Measurements from ENCODE around the gene LSM11.

The LSM11 gene

DNA sequence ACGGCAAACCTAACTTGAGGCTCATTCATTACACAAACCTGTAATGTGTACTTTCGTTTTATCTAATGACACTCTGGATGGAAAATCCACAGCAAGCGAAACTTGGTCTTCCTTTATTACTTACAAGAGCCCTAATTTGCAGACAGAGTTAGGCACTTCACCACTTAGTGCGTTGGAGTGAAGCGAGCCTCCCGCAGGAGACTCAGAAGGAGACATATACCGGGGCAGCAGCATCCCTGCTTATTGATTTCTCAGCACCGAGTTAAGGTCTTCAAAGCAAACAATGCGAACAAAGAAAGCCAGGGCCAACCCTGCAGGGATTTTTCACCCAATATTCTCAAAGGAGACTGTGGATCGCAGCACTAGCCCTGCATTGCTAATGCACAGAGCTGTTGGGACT lies 28.6 kb downstream of the LSM11 start:
- no peak for DNase-seq (ENCODE audit: low read depth)

- DNase-seq (ENCODE audit: low read depth), result no peak
Observed at GRCh38 chr5:157778121-157778805, 34.8 kb downstream of the LSM11 start.

GRCh38 chr5:157779221-157779620 lies 35.7 kb downstream of the LSM11 start:
- no peak for DNase-seq (ENCODE audit: low read depth)

DNA sequence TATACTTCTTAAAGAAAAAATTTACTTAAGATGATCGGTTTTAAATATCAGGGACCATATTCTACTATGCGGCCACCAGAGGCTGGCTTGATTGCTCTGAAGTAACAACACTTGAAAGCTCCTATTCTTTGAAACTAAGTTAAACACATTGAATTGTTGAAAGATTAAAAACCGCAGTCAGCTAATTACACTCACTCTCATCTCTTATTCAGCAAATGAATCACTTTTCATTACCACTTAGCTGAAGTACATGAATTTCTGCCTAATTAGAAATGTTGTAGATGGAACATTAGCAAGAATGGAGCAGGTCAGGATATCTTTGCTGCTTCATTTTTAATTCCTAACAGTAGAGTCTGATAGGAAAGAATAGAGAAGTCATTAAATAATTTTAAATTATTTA lies 42.3 kb downstream of the LSM11 start:
- no peak for DNase-seq (ENCODE audit: low read depth)

DNA sequence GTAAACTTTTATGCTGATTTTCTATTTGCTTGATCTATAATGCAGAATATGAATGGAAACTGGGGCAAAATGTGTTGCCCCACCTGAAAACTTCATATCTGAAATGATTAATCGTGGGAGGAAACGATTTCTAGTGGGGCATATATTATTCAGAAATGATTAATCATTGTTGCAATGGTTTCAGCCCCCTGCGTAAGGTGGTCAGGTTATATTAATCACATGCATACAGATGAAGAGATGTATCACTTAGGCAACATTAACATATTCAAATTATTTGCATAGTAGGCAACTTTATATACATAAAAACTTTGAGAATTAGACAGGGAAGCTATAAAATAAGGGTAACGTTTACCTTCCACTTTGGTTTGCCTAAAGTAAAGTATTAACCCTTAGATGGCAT lies 49.8 kb downstream of the LSM11 start:
- no peak for DNase-seq (ENCODE audit: low read depth)

GRCh38 chr5:157799578-157799977 lies 56.1 kb downstream of the LSM11 start:
- DNase-seq (ENCODE audit: low read depth), result no peak

GRCh38 chr5:157800137-157800536 lies 56.6 kb downstream of the LSM11 start:
- DNase-seq (ENCODE audit: low read depth), result no peak

DNA sequence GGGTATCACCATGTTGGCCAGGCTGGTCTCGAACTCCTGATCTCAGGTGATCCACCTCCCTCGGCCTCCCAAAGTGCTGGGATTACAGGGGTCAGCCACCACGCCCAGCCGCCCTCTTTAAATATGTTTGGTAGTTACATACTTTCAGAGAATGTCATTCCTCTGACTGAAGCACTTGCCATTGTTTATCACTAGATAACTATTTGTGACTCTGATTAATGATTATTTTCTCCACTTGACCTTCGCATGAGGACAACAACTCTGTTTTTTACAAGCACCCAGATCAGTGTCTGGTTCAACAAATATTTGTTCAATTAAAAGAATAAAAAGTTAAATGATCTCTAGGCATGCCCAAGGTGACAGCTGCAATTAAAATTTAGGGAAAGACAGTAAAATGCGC lies 59.2 kb downstream of the LSM11 start:
- no peak for DNase-seq (ENCODE audit: low read depth)

DNA sequence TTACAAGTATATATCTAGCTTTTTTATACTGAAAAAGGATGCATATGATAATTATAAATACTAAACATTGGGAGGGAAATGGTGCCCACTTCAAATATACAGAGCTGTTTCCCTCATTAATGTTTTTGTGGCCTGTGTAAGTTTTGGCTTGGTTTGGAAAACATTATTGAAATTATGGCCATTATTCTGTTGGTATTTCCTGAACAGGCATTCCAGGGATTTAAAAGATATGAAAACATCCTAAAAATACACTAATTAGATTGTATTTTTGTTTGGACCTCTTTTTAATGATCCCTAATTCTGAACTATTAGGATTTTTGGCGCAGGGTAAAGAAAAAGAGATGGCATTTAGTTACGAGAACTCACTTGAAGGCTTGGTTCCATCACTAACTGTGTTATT lies 64.5 kb downstream of the LSM11 start:
- DNase-seq (ENCODE audit: low read depth), result no peak
